GM21423 (cell line): ENCODE data around the gene TIE1.
"Not testable (repeated sequence)": the region's sequence is repeated elsewhere in the genome, so short reads cannot be mapped to it uniquely, and the experiment has no call there.

Experiments
- ATAC-seq: cut with Tn5 transposase; IDR thresholded peaks from one replicate; pipeline ENCODE4 v1.9.1; 2021; ENCODE audit warnings: mild to moderate bottlenecking, moderate library complexity; ENCODE audit not compliant: unreplicated experiment

TIE1 gene

GRCh38 chr1:43358746-43359693 is 58.2 kb downstream of the TIE1 start, which contains the start of gene CDC20:
CDC20 (plus strand) TSS chr1:43358981; CDS start chr1:43359216, 235 bp downstream.
- ATAC-seq, result peak; percentile 96

- no peak for ATAC-seq
Measured at GRCh38 chr1:43359696-43360095, 58.9 kb downstream of the TIE1 start.

GRCh38 chr1:43360616-43361015 is 59.8 kb downstream of the TIE1 start:
- no peak for ATAC-seq

GRCh38 chr1:43363283-43363934 is 62.6 kb downstream of the TIE1 start:
- no peak for ATAC-seq

- ATAC-seq, result no peak
Measured at GRCh38 chr1:43363935-43364525, 63.2 kb downstream of the TIE1 start.

GRCh38 chr1:43365678-43366077 is 64.9 kb downstream of the TIE1 start:
- no peak for ATAC-seq

- no peak for ATAC-seq
Measured at GRCh38 chr1:43366179-43366578, 65.4 kb downstream of the TIE1 start.

- no peak for ATAC-seq
Measured at GRCh38 chr1:43366601-43367025, 65.8 kb downstream of the TIE1 start.

- ATAC-seq, result no peak
Measured at GRCh38 chr1:43367026-43367903, 66.5 kb downstream of the TIE1 start.

GRCh38 chr1:43367904-43368645 is 67.3 kb downstream of the TIE1 start, which contains the start of gene ELOVL1:
ELOVL1 (minus strand) TSS chr1:43368011; CDS start chr1:43365609, 2,402 bp downstream.
- ATAC-seq, result peak; percentile 76

GRCh38 chr1:43368646-43369020 is 67.9 kb downstream of the TIE1 start:
- no peak for ATAC-seq

GRCh38 chr1:43369779-43370178 is 69.0 kb downstream of the TIE1 start:
- not testable (repeated sequence) for ATAC-seq

- no peak for ATAC-seq
Measured at GRCh38 chr1:43370564-43370963, 69.8 kb downstream of the TIE1 start.

GRCh38 chr1:43372172-43372571 is 71.4 kb downstream of the TIE1 start:
- ATAC-seq, result no peak
